RWPE1 (cell line): ENCODE results near the gene ADAMTS17.

Experiments used
- CTCF ChIA-PET: fragments of 350-600 bp; sonication (Branson Sonifier 250); formaldehyde crosslinking; extraction: SDS; loops from one replicate; lab custom pipeline; 2021; lab: Yijun Ruan, JAX
- POLR2A ChIA-PET: fragments of 400-600 bp; formaldehyde crosslinking; extraction: SDS; loops from one replicate; lab custom pipeline; 2020; ENCODE audit warnings: antibody characterized with exemption; ENCODE audit not compliant: low non-redundant PET; lab: Yijun Ruan, JAX
- DNase-seq: peaks from one replicate; pipeline ENCODE4 v3.0.0; 2012; ENCODE audit warnings: low spot score
- H3K27ac ChIP-seq: fragments of 450-650 bp; 2 replicates; pipeline ENCODE4 v1.5.1; 2017
- CTCF ChIP-seq: fragments of 450-650 bp; conservative IDR thresholded peaks from 2 replicates; pipeline ENCODE4 v1.5.1; 2017; ENCODE audit warnings: low read depth, mild to moderate bottlenecking

The ADAMTS17 gene

GRCh38 chr15:99956022-99956775, 385.6 kb downstream of the ADAMTS17 start:
- ChIA-PET POLR2A (no interaction called here), CTCF (interaction anchor here (0.5 kb wide), 1 partner anchor 568 kb away, joined by 3 read pairs; no protein-coding TSS in a partner anchor)
- DNase-seq = peak; percentile 80
- no peak for TF ChIP-seq CTCF
- H3K27ac ChIP-seq = peak overlapping the region; percentile 67

GRCh38 chr15:99955532-99955931, 386.2 kb downstream of the ADAMTS17 start:
- ChIA-PET CTCF (no interaction called here), POLR2A (no interaction called here)
- peak overlapping the region; percentile 67 for H3K27ac ChIP-seq
- no peak for DNase-seq
- TF ChIP-seq CTCF = no peak

- DNase-seq = no peak
- no peak for TF ChIP-seq CTCF
- H3K27ac ChIP-seq = peak overlapping the region; percentile 67
- POLR2A ChIA-PET = no interaction called here
- CTCF ChIA-PET = no interaction called here
These were observed 386.6 kb downstream of the ADAMTS17 start for GRCh38 chr15:99955181-99955525.

- POLR2A ChIA-PET = no interaction called here
- H3K27ac ChIP-seq = peak overlapping the region; percentile 67; the same call in 1 of the 2 replicates
- TF ChIP-seq CTCF = no peak
- no peak for DNase-seq
- CTCF ChIA-PET = interaction anchor here (0.6 kb wide), 1 partner anchor 144 kb away, joined by 3 read pairs; no protein-coding TSS in a partner anchor
These were observed 387.2 kb downstream of the ADAMTS17 start for GRCh38 chr15:99954361-99955180.

- no peak for TF ChIP-seq CTCF
- CTCF ChIA-PET = interaction anchor here (0.5 kb wide), 1 partner anchor 170 kb away, joined by 3 read pairs; no protein-coding TSS in a partner anchor
- DNase-seq = no peak
- no peak overlapping the region for H3K27ac ChIP-seq
- POLR2A ChIA-PET = no interaction called here
These were observed 387.9 kb downstream of the ADAMTS17 start for GRCh38 chr15:99953886-99954285.

- DNase-seq = no peak
- ChIA-PET POLR2A (no interaction called here), CTCF (interaction anchor here (0.6 to 0.7 kb wide), 2 partner anchors 12 to 540 kb away, joined by 4 to 5 read pairs; no protein-coding TSS in a partner anchor)
- TF ChIP-seq CTCF = no peak
- no peak overlapping the region for H3K27ac ChIP-seq
These were observed 390.3 kb downstream of the ADAMTS17 start for GRCh38 chr15:99951511-99951910.
